ENCODE data around the gene MNAT1. TPM values are rescaled to one million over a fixed set of nuclear protein-coding genes. Genes with fewer than 3 reads are reported as not detected.

The MNAT1 gene
- total and polyA plus RNA-seq, 9 of the 15 experiments (the other 6 are each of a cell fraction or from before 2014, with no cell fraction given): 37.8 to 83.3 (median 60.4) TPM

- no peak for TF ChIP-seq ZNF655 (CRISPR knock-in tag; IDR thresholded peaks at IDR 0.05)
Measured at GRCh38 chr14:60771117-60771516, 36.6 kb downstream of the MNAT1 start (continued).

DNA sequence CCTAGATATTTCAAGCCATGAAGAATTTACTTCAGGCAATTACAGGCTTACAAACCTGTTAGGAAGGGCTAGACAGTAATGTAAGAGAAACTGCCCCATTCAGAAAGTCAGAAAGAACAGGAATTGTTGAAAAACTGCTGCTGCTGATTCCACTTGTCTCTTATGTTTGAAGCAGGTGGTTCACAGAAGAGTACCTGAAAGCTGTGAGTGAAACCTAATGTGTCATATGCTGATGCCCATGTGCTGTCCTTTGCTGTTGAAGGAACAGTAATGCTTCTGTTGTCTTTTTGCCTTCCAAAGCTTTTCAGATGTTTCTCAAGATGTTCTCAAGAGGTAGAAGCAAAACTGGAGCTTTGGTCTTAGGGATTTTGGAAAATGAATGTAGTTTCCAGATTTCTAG lies 39.0 kb downstream of the MNAT1 start:
- H3K36me3 ChIP-seq (ENCODE audit: control insufficient read depth, insufficient read depth, low read length): no peaks in the 10 kb centered on the region
- H3K4me1 ChIP-seq (replicated peaks in 1 of 2; ENCODE audit: control insufficient read depth in 2 of 2, insufficient read depth in 2 of 2, low read length in 2 of 2): no peaks in the 10 kb centered on the region
- H3K79me2 ChIP-seq (ENCODE audit: control insufficient read depth, insufficient read depth, low read length): 0 out of 3 replicates have a peak, but pooled peaks cover 4% of the 10 kb centered on the region
- H3K4me3 ChIP-seq: no peak overlapping the region
- CTCF ChIA-PET (ENCODE audit: low intra/inter-chr PET ratio): no interaction called here
- H3K9me3 ChIP-seq (replicated peaks; ENCODE audit: control insufficient read depth, insufficient read depth, low read depth, low read length): no peaks in the 10 kb centered on the region
- FAIRE-seq (no peak), DNase-seq (ENCODE audit: extremely low read depth in 1 of 4, low spot score in 3 of 4) (no peak), ATAC-seq (no peak)
- H3K9me1 ChIP-seq (ENCODE audit: control insufficient read depth, insufficient read depth, low read length): no peaks in the 10 kb centered on the region
- no peak overlapping the region for H3K27ac ChIP-seq (ENCODE audit: extremely low read depth, low read depth, low read length)
- in situ Hi-C loops (cut with MboI) (no loop called here), intact Hi-C loops (cut with micrococcal nuclease) (no loop called here)
- POLR2A ChIA-PET: no interaction called here
- TF ChIP-seq RBM22 (IDR thresholded peaks at IDR 0.05; ENCODE audit: low read depth, low read length, poor library complexity, severe bottlenecking) (no peak), IFI16 (CRISPR knock-in tag; IDR thresholded peaks at IDR 0.05) (no peak), EWSR1 (IDR thresholded peaks at IDR 0.05; ENCODE audit: borderline replicate concordance, low read depth, partially characterized antibody) (no peak), PHF8 (IDR thresholded peaks at IDR 0.05; ENCODE audit: borderline replicate concordance, low read length) (no peak), CBX2 (IDR thresholded peaks at IDR 0.05; ENCODE audit: insufficient read depth, low read length, poor library complexity, severe bottlenecking) (no peak), MAFF (IDR thresholded peaks at IDR 0.05; ENCODE audit: low read length) (no peak), ATF4 (CRISPR knock-in tag; IDR thresholded peaks at IDR 0.05) (no peak), TAL1 (IDR thresholded peaks at IDR 0.05) (no peak), TEAD2 (tag; IDR thresholded peaks at IDR 0.05) (no peak), ZNF778 (CRISPR knock-in tag; IDR thresholded peaks at IDR 0.05) (no peak), ZNF76 (CRISPR knock-in tag; IDR thresholded peaks at IDR 0.05; ENCODE audit: borderline replicate concordance) (no peak), ZBTB17 (CRISPR knock-in tag; IDR thresholded peaks at IDR 0.05) (no peak)
- no peaks in the 10 kb centered on the region for H3K27me3 ChIP-seq (ENCODE audit: control insufficient read depth in 2 of 2, insufficient read depth in 2 of 2, low read length in 2 of 2)
- BruUV-seq (replicated peaks): no TSS peak
- no peak overlapping the region for H2AFZ ChIP-seq (ENCODE audit: low read depth, low read length)
- H3K9ac ChIP-seq (ENCODE audit: insufficient read depth in 1 of 2, low read depth in 2 of 2, low read length in 2 of 2): no peak overlapping the region
- H3K4me2 ChIP-seq (ENCODE audit: insufficient read depth, low read length): no peak overlapping the region
- no peaks in the 10 kb centered on the region for H4K20me1 ChIP-seq (replicated peaks; ENCODE audit: control insufficient read depth, insufficient read depth, low read length)

All from K562 (cell line).